ENCODE data around the gene MAN2C1.

- TF ChIP-seq ARNTL (CRISPR knock-in tag; IDR thresholded peaks at IDR 0.05; ENCODE audit: borderline replicate concordance, low read depth) (no peak), ZFP3 (CRISPR knock-in tag; IDR thresholded peaks at IDR 0.05) (no peak), ZC3H10 (CRISPR knock-in tag; IDR thresholded peaks at IDR 0.05) (no peak), OSR1 (CRISPR knock-in tag; IDR thresholded peaks at IDR 0.05) (no peak), CSDC2 (CRISPR knock-in tag; IDR thresholded peaks at IDR 0.05) (no peak), ZNF8 (CRISPR knock-in tag; IDR thresholded peaks at IDR 0.05) (no peak), ZFP30 (CRISPR knock-in tag; IDR thresholded peaks at IDR 0.05) (no peak), SNAI2 (CRISPR knock-in tag; IDR thresholded peaks at IDR 0.05) (no peak), PPARA (CRISPR knock-in tag; IDR thresholded peaks at IDR 0.05; ENCODE audit: borderline replicate concordance) (no peak), TCF4 (CRISPR knock-in tag; IDR thresholded peaks at IDR 0.05; ENCODE audit: borderline replicate concordance) (no peak), TOX (CRISPR knock-in tag; IDR thresholded peaks at IDR 0.05; ENCODE audit: borderline replicate concordance) (no peak), CREB5 (CRISPR knock-in tag; IDR thresholded peaks at IDR 0.05; ENCODE audit: low read depth) (no peak)
- TF ChIP-seq, protein P1, sequence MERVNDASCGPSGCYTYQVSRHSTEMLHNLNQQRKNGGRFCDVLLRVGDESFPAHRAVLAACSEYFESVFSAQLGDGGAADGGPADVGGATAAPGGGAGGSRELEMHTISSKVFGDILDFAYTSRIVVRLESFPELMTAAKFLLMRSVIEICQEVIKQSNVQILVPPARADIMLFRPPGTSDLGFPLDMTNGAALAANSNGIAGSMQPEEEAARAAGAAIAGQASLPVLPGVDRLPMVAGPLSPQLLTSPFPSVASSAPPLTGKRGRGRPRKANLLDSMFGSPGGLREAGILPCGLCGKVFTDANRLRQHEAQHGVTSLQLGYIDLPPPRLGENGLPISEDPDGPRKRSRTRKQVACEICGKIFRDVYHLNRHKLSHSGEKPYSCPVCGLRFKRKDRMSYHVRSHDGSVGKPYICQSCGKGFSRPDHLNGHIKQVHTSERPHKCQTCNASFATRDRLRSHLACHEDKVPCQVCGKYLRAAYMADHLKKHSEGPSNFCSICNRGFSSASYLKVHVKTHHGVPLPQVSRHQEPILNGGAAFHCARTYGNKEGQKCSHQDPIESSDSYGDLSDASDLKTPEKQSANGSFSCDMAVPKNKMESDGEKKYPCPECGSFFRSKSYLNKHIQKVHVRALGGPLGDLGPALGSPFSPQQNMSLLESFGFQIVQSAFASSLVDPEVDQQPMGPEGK (CRISPR knock-in tag; IDR thresholded peaks at IDR 0.05; ENCODE audit: borderline replicate concordance) = no peak
- TF ChIP-seq, protein P2, sequence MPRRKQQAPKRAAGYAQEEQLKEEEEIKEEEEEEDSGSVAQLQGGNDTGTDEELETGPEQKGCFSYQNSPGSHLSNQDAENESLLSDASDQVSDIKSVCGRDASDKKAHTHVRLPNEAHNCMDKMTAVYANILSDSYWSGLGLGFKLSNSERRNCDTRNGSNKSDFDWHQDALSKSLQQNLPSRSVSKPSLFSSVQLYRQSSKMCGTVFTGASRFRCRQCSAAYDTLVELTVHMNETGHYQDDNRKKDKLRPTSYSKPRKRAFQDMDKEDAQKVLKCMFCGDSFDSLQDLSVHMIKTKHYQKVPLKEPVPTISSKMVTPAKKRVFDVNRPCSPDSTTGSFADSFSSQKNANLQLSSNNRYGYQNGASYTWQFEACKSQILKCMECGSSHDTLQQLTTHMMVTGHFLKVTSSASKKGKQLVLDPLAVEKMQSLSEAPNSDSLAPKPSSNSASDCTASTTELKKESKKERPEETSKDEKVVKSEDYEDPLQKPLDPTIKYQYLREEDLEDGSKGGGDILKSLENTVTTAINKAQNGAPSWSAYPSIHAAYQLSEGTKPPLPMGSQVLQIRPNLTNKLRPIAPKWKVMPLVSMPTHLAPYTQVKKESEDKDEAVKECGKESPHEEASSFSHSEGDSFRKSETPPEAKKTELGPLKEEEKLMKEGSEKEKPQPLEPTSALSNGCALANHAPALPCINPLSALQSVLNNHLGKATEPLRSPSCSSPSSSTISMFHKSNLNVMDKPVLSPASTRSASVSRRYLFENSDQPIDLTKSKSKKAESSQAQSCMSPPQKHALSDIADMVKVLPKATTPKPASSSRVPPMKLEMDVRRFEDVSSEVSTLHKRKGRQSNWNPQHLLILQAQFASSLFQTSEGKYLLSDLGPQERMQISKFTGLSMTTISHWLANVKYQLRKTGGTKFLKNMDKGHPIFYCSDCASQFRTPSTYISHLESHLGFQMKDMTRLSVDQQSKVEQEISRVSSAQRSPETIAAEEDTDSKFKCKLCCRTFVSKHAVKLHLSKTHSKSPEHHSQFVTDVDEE (CRISPR knock-in tag; IDR thresholded peaks at IDR 0.05) = no peak
Measured at GRCh38 chr15:75371486-75371885, 3.1 kb upstream of the MAN2C1 start.

Measured in SK-N-SH treated with all-trans-retinoic acid at 6 μM for 48 hours (cell line).